Gastrocnemius medialis (tissue), 4 donors: ENCODE data around the gene KLHDC9.

Experiments
- CTCF ChIP-seq, 5 experiments: fragments of 450-650 bp in 3 of 5; fragments of 200-600 bp in 2 of 5; sonication (generic) in 2 of 5; IDR thresholded peaks in 4 of 5; conservative IDR thresholded peaks in 1 of 5; 1 replicate in 4 of 5; 2 replicates in 1 of 5; pipeline ENCODE4 v1.5.1; 2016 to 2019; ENCODE audit warnings: antibody characterized with exemption in 5 of 5, mild to moderate bottlenecking in 3 of 5, moderate library complexity in 3 of 5
- POLR2A ChIP-seq, 2 donors: fragments of 450-650 bp; IDR thresholded peaks; one replicate each; pipeline ENCODE4 v1.6.1; 2017; ENCODE audit warnings: antibody characterized with exemption in 2 of 2, mild to moderate bottlenecking in 2 of 2, moderate library complexity in 2 of 2

DNA sequence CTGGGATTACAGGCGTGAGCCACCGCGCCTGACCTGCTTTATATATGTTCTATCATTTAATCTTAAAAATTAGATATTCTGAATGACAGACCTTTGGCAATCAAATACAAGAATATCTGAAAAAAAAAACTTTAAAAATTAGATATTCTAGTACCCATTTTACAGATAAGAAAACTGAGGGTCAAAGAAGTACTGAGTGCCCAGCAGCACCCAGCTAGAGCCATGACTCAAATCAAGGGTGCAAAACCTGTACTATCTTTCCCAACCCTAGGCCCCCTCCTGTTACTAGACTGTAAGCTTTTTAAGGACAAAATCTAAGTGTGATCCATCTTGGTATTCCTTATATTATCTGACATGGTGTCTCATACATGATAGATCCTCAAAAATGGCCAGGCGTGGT lies 36.7 kb upstream of the KLHDC9 start:
- TF ChIP-seq POLR2A (IDR thresholded peaks at IDR 0.05), result no peak
- TF ChIP-seq CTCF (IDR thresholded peaks at IDR 0.05 in 4 of 5, conservative IDR thresholded peaks at IDR 0.05 in 1 of 5), result no peak
